Measurements from ENCODE around the gene SQSTM1.
A peak's percentile ranks its signal among the peaks of the same experiment; 100 is the strongest.
"Not testable (repeated sequence)": the region's sequence is repeated elsewhere in the genome, so short reads cannot be mapped to it uniquely, and the experiment has no call there.

Gene SQSTM1

DNA sequence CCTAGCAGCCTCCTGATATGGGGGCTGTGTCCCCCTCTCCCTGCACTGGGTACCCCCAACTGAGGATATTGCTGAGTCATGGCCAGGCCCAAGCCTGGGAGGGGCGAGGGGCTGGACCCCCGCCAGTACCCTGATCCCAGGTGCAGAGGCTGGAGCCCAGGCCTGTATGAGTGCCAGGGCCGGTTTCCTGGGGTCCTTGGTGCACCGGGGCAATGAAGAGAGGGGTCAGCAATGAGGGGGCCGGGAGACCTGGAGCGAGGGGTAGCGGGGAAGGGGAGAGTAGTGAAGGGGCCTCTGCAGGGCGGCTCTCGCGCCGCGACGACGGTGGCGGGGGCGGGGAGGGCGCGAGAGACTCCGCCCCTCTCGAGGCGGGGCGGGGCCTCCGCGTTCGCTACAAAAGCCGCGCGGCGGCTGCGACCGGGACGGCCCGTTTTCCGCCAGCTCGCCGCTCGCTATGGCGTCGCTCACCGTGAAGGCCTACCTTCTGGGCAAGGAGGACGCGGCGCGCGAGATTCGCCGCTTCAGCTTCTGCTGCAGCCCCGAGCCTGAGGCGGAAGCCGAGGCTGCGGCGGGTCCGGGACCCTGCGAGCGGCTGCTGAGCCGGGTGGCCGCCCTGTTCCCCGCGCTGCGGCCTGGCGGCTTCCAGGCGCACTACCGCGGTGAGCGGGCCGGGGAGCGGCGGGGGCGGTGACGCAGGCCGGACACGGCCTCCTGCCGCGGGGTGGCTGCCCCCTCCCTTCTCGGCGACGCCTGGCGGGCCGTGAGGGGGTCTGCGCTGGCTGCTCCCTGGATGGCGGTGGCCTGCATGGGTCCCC lies at the start of gene SQSTM1:
TSS of gene SQSTM1 (plus strand) at position 423 of the 815 bp plus-strand sequence. CDS start at position 455, 32 bp downstream.
- peak; percentile 49 for DNase-seq (ENCODE audit: low read depth)

DNA sequence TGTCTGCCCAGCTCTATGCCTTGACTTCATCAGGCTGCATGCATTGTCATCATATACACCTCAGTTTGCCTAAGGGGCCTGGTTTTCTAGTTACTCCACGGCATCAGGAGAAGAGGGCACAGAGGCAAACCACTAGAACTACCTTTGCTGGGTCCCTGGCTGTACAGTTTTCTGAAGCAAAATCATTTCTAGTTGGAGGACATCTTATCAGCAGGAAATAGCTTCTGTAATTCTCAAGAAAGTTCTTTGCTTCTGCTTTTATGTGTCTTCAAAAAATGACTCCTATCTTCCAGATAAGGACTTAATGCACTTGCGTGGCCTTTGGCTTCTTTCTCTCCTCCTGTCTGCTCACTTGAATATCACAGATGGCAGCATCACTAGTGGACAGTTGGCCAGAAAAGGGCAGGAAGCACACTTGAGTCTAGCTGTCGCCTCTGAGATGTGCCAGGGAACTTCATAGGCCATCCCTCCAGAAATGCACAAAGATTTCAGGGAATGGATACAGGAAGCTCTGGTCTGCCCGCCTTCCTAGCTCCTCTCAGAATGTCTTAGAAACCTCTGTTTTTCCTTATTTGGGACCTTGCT lies 49.3 kb upstream of the SQSTM1 start:
- DNase-seq (ENCODE audit: low read depth): no peak

DNA sequence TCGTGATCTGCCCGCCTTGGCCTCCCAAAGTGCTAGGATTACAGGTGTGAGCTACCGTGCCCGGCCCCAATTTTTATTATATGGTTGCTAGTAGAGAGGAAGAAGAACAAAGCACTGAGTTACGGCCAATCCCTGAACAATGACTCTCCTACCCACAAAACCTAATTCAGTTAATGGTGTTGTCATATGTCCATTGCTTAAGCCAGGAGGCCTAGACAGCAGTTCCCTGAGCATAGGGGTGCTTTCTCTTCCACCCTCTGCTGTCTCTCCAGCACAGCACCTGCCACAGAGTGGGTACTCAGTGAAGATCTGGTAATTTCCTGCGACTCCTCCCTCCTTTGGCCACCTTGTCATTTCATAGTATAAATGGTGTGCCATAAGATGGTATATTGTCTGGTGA lies 48.4 kb upstream of the SQSTM1 start:
- DNase-seq (ENCODE audit: low read depth): no peak

DNA sequence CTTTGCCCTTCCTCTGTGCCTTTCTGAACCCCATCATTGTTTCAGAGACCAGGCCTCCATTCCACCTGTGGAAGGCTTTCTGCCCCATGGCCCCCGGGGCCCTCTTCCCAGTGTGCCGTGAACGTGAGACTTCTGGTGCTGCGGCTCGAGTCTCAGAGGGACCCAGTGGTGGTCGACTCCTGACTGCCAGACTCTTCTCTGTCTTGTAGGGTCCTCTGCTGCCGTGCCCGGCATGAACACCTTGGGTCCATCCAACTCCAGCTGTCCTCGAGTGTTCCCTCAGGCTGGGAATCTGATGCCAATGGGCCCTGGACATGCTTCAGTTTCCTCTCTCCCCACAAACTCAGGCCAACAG lies 47.0 kb upstream of the SQSTM1 start:
- DNase-seq (ENCODE audit: low read depth): no peak

DNA sequence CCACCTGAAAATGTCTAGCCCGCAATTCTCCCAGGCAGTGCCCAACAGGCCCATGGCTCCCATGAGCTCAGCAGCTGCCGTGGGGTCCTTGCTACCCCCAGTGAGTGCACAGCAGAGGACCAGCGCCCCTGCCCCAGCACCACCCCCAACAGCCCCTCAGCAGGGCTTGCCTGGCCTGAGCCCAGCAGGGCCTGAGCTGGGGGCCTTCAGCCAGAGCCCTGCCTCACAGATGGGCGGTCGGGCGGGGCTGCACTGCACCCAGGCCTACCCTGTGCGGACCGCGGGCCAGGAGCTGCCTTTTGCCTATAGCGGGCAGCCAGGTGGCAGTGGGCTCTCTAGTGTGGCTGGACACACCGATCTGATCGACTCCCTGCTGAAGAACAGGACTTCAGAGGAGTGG lies 46.3 kb upstream of the SQSTM1 start:
- no peak for DNase-seq (ENCODE audit: low read depth)

DNA sequence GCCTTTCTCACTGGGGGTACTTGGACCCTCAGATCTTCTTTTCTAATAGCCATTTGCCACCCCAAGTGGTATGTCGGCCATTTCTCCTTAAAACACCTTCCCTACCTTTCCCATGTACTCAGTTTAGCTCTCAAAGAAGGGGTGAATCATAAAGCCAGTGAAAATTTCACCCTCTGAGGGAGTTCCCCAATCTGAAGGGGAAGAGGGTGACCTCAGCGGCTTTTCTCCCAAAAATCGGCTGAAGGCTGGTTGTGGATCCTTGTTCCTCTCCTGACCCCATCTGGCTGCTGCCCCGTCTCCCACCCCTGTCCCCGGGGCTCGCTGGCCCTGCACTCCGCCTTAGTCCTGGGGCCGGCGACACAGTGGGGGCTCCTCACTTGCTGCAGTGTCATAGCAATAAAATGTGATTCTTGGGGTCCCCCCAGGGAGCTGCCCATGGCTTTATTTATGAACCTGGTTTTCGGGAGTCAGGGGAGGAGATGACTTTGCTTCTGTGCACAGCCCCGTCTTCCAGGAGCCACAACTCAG lies 44.2 kb upstream of the SQSTM1 start:
- DNase-seq (ENCODE audit: low read depth): no peak

DNA sequence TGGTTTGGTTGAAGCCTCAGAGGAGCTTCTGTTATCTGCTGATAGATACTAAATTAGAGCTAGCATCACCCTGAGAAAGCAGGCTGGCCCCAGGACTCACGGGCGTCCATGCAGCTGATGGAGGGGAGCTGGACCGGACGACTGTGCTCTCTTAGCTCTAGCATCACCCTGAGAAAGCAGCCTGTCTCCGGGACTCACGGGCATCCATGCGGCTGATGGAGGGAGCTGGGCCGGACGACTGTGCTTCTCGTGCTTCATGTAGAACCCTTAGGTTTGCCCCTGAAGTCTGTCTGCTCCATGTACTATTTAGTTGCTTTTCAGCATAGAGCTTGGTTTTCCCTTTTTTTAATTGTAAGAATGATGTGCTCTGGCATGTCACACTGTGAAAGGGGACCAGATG lies 43.2 kb upstream of the SQSTM1 start:
- no peak for DNase-seq (ENCODE audit: low read depth)

DNA sequence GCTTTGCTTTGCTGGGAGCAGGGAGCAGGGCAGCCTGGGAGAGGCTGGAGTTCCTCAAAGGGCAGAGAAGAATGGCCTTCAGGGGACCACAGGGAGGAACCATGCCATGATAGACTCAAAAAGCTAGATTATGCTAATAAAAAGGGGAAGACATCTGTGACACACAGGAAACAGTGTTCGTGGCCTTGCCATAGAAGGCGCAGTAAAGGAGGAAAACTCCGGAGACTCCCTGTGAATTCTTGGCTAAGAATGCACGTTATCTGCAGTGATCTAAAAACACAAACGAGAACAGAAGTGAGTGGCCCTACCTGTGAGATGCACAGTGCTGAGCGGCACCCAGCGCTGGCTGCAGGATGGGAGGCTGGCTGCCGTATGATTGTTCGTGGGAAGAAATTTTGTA lies 42.8 kb upstream of the SQSTM1 start:
- DNase-seq (ENCODE audit: low read depth): no peak

DNA sequence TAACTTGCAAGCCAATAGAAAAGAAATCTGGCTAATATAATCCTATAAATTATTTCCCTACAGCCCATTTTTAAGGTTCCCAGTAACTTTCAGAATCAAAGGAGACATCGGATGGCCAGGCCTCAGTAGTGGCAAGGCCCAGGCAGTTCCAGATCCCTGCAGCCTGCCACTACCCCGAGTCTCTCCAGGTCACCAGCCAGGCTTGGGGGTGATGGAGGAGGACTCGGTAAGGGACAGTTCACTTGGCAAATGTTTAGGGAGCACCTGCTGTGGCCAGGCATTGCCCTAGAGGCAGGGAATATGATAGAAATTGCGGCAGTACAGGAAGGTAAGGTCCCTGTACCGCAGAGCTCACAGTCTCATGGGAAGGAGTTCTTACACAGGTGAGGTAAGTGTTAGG lies 42.1 kb upstream of the SQSTM1 start:
- no peak for DNase-seq (ENCODE audit: low read depth)

DNA sequence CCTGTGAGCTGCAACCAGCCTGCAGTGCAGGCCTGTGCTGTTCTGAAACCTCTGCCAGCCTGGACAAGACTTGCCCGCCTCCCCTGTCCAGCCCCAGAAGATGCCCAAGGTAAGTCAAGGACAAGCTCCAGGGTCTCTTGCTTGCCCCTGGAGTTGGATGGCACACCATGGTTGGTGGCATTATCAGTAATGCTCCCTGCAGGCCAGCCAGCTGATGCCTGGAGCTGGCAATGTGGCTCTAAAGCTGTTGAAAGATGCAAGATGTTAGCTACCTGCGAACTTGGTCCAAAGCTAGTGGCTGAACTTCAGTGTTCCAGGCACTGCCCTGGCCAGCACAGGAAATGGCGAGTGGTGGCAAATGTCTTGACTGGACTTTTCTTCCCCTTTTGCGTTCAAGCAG lies 40.9 kb upstream of the SQSTM1 start:
- no peak for DNase-seq (ENCODE audit: low read depth)

DNA sequence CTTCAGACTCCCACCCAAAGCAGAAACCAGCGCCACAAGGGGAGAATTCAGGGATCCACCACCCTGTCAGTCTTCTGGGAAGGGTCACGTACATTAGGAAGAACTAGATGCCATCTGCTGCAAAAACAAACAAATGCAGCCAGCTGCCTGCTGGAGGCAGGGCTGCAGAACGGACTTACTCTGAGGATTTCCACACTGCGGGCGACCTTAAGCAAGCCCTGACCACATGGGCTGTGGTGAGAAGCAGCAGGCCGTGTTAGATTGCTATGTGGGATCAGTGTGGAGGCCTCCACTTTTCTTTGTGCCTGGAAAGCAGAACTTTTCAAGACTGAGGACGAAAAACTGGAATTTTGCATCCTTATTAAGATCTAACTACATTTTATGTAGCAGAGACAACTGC lies 40.3 kb upstream of the SQSTM1 start:
- DNase-seq (ENCODE audit: low read depth): no peak

DNA sequence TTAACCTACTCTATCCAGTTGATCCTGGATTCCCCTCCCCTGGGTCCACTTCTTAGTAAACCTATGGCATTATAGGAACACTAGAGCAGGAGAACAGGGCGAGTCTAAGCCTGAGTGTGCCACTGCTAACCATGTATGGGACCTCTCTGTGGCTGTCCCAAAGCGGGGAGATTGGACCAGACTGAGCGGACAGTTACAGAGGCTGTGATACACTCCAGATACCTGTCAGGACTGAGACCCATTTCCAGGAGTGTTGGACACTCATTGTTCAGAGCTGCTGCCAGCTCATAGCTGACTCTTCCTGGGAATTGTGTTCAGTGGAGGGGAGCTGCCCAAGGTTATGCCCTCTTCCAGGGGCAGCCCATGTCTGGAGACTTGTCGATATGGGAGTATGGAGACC lies 38.9 kb upstream of the SQSTM1 start:
- no peak for DNase-seq (ENCODE audit: low read depth)

DNA sequence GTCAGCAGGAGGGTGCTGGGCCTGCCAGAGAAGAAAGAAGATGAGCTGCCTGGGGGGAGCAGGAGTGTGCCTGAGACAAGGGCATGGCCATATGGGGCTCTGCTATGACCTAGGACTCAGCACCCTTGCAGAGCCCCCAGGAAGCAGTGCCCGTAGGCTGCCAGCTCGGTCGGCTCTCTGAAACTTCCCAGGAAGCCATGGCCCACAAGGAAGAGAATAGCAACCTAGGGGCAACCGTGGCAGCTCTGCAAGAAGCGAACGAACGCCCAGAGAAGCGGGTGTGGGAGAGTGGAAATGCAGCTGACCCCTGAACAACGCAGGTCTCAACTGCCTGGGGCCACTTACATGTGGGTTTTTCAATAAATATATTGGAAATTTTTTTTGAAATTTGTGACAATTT lies 37.6 kb upstream of the SQSTM1 start:
- no peak for DNase-seq (ENCODE audit: low read depth)

DNA sequence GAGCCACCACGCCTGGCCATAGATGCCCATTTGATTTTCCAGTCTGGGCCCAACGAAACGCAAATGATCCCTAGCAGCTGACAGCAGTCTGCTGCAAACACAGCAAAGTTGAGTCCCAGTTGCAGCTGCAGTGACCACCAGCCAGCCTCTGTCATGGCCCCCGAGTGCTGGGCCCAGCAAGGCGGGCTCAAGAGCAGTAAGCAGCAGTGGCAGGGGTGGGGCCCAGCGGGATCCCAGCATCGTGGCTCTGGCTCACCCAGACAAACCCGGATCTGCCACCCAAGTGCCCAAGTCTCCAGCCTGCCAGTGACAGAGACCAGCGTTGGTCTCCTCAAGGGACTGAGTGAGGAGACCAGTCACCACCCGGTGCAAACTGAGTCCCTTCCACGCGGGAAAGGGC lies 33.8 kb upstream of the SQSTM1 start:
- no peak for DNase-seq (ENCODE audit: low read depth)

DNA sequence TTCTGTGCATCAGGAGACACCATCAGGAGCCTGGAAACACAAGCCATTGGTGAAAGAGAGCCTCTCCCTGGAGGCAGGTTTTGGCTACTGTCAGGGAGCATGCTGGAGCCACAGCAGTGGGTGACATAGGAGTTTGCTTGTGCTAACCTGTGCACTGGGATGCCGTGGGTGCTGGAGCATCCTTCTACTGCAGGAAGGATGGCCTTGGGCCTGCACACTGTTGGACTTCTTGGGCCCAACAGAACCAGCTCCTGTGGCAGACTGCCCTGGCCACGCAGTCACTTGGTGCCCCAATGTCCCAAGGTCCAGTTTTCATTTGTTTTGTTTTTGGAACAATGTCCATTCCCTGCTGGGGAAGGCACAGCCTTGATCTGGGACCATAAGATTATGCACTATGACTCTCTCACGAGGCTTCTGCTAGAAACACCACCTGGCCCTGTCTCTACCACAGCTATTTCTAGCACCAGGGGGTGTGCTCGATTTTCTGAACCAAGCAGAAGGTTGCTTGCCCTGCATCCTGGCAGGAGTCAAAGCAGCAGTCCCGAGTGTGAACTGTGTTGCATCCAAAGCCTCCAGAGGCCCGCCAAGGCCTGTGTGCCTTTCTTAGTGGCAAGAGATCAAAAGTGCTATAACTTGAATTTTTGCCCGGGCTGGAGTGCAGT lies 32.4 kb upstream of the SQSTM1 start:
- DNase-seq (ENCODE audit: low read depth): no peak

DNA sequence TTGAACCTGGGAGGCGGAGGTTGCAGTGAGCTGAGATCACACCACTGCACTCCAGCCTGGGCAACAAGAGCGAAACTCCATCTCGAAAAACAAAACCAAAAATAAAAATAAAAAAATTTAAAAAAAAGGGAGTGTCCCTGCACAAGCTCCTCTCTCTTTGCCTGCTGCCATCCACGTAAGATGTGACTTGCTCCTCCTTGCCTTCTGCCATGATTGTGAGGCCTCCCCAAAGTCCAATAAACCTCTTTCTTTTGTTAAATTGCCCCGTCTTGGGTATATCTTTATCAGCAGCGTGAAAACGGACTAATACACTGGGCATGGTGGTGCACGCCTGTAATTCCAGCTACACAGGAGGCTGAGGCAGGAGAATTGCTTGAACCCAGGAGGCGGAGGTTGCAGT lies 31.4 kb upstream of the SQSTM1 start:
- not testable (repeated sequence) for DNase-seq (ENCODE audit: low read depth)

DNA sequence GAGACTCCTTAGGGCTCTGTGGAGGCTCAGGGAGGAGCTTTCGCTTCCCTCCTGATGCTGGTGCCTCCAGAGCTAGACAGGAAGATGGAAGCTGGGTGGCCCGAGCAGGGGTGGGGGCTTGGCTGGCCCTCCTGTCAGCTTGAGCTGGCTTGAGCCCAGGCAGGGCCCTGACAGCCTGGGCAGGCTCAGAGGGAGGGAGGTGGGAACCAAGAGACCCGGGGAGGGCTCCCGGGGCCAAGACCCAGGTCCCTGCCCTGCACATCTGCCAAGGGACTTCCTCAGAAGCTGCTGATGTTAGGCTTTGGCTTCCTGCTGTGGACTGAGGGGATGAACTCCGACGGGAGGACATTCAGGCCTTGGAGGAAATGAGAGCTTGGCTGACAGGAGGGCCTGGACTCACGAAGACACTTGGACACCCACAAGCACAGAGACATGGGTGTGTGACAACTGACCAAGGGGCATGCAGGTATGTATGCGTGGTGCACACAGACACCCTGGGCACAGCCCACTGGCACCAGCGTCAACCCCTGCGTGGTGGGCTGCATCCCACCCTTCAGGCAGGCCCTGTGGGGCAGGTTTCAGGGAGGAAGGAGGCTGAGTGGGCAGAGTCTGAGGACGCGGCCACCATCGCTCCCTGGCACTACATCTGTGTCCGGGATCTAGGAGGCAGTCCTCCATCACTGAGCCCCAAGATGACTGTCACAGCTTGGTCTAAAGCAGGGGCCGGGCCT lies 28.7 kb upstream of the SQSTM1 start:
- no peak for DNase-seq (ENCODE audit: low read depth)

DNA sequence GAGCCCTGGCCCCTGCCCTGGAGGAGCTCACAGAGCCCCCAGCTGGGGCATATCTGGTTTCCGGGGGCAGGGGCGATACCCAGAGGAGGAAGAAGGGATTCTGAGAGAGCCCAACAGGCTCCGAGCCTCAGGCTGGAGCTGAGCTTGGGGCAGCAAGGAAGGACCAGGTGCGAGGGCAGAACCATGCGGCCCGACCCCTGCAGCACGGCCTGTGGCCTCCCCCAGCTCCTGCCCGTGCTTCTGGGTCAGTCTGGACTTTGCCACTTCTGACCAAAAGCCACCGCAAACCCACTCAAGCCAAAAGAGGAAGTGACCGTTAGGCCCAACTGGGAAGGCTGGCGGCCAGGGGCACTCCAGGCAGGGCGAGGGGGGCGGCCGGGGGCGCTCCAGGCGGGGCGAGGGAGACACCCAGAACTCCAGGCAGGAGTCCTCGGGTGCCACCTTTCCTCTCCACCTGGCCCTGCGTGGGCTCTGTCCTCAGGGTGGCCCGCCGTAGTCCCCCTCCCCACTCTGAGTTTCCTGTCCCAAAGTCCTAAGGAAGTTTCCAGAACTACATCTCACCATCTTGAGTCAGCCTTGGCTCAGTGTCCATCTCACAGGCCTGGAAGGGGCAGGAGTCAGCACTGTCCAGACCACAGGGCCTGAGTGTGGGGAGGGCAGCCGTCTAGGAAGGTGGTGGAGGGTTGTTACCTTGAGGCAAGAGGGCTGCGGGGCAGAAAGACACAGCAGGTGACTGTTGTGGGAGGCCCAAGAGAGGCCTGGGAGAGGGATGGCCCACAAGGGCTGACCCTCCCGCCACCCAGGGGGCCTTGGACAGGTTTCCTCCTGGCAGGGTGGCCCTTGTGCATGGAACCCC lies 27.9 kb upstream of the SQSTM1 start:
- no peak for DNase-seq (ENCODE audit: low read depth)

DNA sequence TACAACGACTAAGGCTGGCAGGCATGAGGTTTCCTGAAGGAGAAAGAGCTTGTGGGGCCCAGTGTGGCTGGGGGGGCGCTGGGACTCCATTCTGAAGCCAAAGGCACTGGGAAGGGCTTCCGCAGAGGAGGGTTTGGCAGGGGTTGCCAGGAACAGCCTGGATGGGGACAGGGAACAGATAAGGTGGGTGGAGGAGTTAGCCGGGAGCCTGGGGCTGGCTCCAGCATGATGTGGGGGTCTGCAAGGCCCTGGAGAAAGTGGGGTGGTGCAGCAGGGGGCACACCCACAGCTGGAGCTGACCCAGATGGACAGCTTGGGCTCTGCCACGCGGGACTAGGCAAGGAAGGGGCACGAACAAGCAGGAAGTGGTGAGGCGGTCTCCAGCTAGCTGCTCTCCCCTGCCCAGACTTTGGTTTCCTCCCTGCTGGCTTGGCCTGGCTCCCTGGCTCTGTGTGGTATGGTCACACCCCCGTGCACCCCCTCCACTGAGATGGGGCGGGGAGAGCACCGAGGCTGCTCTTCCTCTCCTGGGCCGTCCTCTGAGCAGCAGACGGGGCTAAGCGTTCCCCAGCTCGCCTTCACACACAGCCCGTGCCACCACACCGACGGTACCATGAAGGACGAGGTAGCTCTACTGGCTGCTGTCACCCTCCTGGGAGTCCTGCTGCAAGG lies 27.1 kb upstream of the SQSTM1 start, which contains the start of gene LTC4S:
TSS of gene LTC4S (plus strand) at position 519 of the 672 bp plus-strand sequence. CDS start at position 614, 95 bp downstream.
- DNase-seq (ENCODE audit: low read depth): peak; percentile 30

DNA sequence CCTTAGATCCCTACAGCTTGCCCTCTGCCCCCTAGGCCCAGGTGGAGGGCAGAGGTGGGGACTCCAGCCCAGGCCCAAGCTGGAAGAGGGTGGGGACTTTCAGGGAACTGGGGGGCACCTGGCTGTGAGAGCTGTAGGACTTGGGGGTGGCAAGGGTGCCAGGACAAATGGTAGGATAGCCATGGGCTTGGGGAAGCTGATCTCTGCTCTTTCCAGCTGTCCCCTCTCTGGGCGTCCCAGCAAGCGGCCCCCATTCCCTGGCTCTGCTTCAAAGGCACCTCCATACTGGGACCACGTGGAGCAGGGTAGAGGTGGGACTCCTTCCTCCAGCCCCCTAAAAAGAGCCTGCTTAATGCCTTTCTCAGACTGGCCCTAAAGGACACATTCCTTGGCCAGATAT lies 26.5 kb upstream of the SQSTM1 start:
- no peak for DNase-seq (ENCODE audit: low read depth)

DNA sequence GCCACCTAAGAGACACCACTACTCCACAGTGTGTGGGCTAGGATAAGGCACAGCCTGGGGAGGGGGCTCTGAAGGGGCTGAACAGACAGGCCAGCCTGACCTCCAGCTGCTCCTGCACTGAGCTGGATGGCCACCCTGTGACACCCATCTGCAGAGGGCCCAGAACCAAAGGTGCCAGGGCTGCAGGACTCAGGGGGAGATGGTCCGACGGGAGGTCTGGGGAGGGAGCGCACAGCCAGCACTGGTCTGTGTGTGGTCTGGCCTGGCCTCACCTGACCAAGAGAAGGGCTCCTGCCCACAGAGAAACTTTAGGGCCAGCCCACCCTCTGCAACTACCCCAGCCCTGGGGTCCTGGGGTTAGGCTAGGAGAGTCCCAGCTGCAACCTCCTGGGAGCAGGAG lies 26.1 kb upstream of the SQSTM1 start:
- no peak for DNase-seq (ENCODE audit: low read depth)

Data from fibroblast of the conjunctiva (primary cell).